GM21447 (cell line): Measurements from ENCODE around the gene PIH1D2.
A peak's percentile ranks its signal among the peaks of the same experiment; 100 is the strongest.
"Not testable (repeated sequence)": the region's sequence is repeated elsewhere in the genome, so short reads cannot be mapped to it uniquely, and the experiment has no call there.

Experiments used
- ATAC-seq: cut with Tn5 transposase; IDR thresholded peaks from one replicate; pipeline ENCODE4 v1.9.1; 2021; ENCODE audit not compliant: unreplicated experiment

Gene PIH1D2

GRCh38 chr11:112073941-112074811 is at the start of gene PIH1D2, which contains the start of gene NKAPD1:
TSS of gene PIH1D2 (minus strand) at chr11:112074017. CDS start at chr11:112073174, 843 bp downstream.
TSS of gene NKAPD1 (plus strand) at chr11:112074299. CDS start at chr11:112075575, 1,276 bp downstream.
- peak; percentile 88 for ATAC-seq

GRCh38 chr11:112123129-112123528 is 49.3 kb upstream of the PIH1D2 start:
- no peak for ATAC-seq

- no peak for ATAC-seq
These were observed 48.3 kb upstream of the PIH1D2 start for GRCh38 chr11:112121981-112122615.

GRCh38 chr11:112118176-112118575 is 44.4 kb upstream of the PIH1D2 start:
- no peak for ATAC-seq

- no peak for ATAC-seq
These were observed 41.6 kb upstream of the PIH1D2 start for GRCh38 chr11:112115386-112115785.

- no peak for ATAC-seq
These were observed 40.6 kb upstream of the PIH1D2 start for GRCh38 chr11:112114460-112114859.

GRCh38 chr11:112113539-112114457 is 40.0 kb upstream of the PIH1D2 start:
- ATAC-seq: peak; percentile 51

GRCh38 chr11:112106070-112106469 is 32.3 kb upstream of the PIH1D2 start:
- no peak for ATAC-seq

GRCh38 chr11:112103446-112103845 is 29.6 kb upstream of the PIH1D2 start:
- ATAC-seq: no peak

- ATAC-seq: no peak
These were observed 26.6 kb upstream of the PIH1D2 start for GRCh38 chr11:112100462-112100861.

- no peak for ATAC-seq
These were observed 24.1 kb upstream of the PIH1D2 start for GRCh38 chr11:112097734-112098528.

GRCh38 chr11:112096194-112096593 is 22.4 kb upstream of the PIH1D2 start:
- ATAC-seq: no peak

GRCh38 chr11:112095302-112095701 is 21.5 kb upstream of the PIH1D2 start:
- ATAC-seq: not testable (repeated sequence)

GRCh38 chr11:112087212-112087611 is 13.4 kb upstream of the PIH1D2 start:
- ATAC-seq: no peak

GRCh38 chr11:112086422-112087191 is 12.8 kb upstream of the PIH1D2 start, which contains the start of the genes SDHD and TIMM8B:
TSS of gene SDHD (plus strand) at chr11:112086873. CDS start at chr11:112086908, 35 bp downstream.
TSS of gene TIMM8B (minus strand) at chr11:112086756. CDS start at chr11:112086723, 33 bp downstream.
- ATAC-seq: peak; percentile 89

- peak; percentile 39 for ATAC-seq
These were observed 12.1 kb upstream of the PIH1D2 start for GRCh38 chr11:112085822-112086421.

- ATAC-seq: no peak
These were observed 8.9 kb upstream of the PIH1D2 start for GRCh38 chr11:112082729-112083128.

- ATAC-seq: no peak
These were observed 10.9 kb downstream of the PIH1D2 start for GRCh38 chr11:112062923-112063322.

GRCh38 chr11:112058103-112058502 is 15.7 kb downstream of the PIH1D2 start:
- ATAC-seq: no peak
